Measurements from ENCODE around the gene ACTR3C.
A peak's percentile ranks its signal among the peaks of the same experiment; 100 is the strongest.

Gene ACTR3C

DNA sequence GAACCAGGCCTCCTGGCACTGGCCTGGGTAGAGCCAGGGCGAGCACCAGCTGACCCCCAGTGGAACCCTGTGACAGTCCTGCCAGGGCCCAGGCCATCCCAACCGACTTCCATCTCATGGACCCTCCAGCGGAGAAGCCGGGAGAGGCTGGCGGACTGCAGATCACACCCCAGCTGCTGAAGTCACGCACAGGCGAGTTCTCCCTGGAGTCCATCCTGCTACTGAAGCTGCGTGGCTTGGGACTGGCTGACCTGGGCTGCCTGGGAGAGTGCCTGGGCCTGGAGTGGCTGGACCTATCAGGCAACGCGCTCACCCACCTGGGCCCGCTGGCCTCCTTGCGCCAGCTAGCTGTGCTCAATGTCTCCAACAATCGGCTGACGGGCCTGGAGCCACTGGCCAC is 13.4 kb upstream of the ACTR3C start:
- Histone ChIP-seq H2AK5ac (ENCODE audit: low read length) (no peak overlapping the region), H3K56ac (ENCODE audit: low read length) (peak overlapping the region; percentile 25), H3K18ac (ENCODE audit: low read length) (no peak overlapping the region), H3K4ac (ENCODE audit: low read depth, low read length) (no peak overlapping the region), H2BK15ac (replicated peaks; ENCODE audit: low read depth) (no peak overlapping the region), H3K79me2 (ENCODE audit: control insufficient read depth, insufficient read depth, low read length) (no peaks in the 10 kb centered on the region), H3K9ac (ENCODE audit: low read length) (no peak overlapping the region), H3K4me3 (ENCODE audit: low read length) (no peak overlapping the region), H2BK5ac (ENCODE audit: low read length) (no peak overlapping the region), H3K4me1 (ENCODE audit: control insufficient read depth, low read depth, low read length) (peaks cover 7% of the 10 kb centered on the region), H3K4me2 (ENCODE audit: low read length) (no peak overlapping the region), H3K79me1 (ENCODE audit: low read length) (no peaks in the 10 kb centered on the region), H2BK120ac (ENCODE audit: low read depth, low read length) (no peak overlapping the region), H3K27me3 (ENCODE audit: insufficient read depth, low read length, poor library complexity) (no peaks in the 10 kb centered on the region), H3K23ac (ENCODE audit: low read length) (no peak overlapping the region), H3K36me3 (ENCODE audit: control insufficient read depth, insufficient read depth, low read length) (no peaks in the 10 kb centered on the region), H3K27ac (ENCODE audit: low read depth, low read length) (no peak overlapping the region), H4K5ac (ENCODE audit: low read length) (no peak overlapping the region), H4K8ac (ENCODE audit: low read depth, low read length) (no peak overlapping the region)
- WGBS (ENCODE audit: extremely low coverage, insufficient coverage, low lambda C conversion rate) = no CpG with 5 or more reads among the region's 14 CpGs
- DNase-seq = no peak

DNA sequence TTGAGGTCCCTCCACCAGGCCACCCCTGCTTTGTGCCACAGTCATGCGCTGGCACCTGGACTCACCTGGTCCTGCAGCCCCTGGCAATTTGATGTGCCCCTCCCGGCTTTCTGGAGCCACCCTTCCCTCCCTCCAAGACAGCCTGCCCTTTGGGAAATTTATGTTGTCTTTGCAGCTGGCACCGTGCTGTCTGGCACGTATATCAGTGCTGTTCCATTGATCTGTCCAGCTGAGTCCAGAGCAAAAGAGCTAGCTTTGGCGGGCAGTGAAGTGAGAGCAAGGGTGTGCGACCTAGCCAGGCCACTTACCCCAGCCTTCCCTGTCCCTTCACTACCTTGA is 12.4 kb upstream of the ACTR3C start:
- Histone ChIP-seq H3K27ac (ENCODE audit: low read depth, low read length) (no peak overlapping the region), H2BK15ac (replicated peaks; ENCODE audit: low read depth) (no peak overlapping the region), H4K5ac (ENCODE audit: low read length) (no peak overlapping the region), H3K4me3 (ENCODE audit: low read length) (no peak overlapping the region), H3K79me2 (ENCODE audit: control insufficient read depth, insufficient read depth, low read length) (no peaks in the 10 kb centered on the region), H3K79me1 (ENCODE audit: low read length) (no peaks in the 10 kb centered on the region), H3K4me2 (ENCODE audit: low read length) (no peak overlapping the region), H3K9ac (ENCODE audit: low read length) (no peak overlapping the region), H3K18ac (ENCODE audit: low read length) (no peak overlapping the region), H2AK5ac (ENCODE audit: low read length) (no peak overlapping the region), H3K27me3 (ENCODE audit: insufficient read depth, low read length, poor library complexity) (no peaks in the 10 kb centered on the region), H2BK5ac (ENCODE audit: low read length) (no peak overlapping the region), H3K4me1 (ENCODE audit: control insufficient read depth, low read depth, low read length) (peaks cover 7% of the 10 kb centered on the region), H4K8ac (ENCODE audit: low read depth, low read length) (no peak overlapping the region), H3K56ac (ENCODE audit: low read length) (peak overlapping the region; percentile 75), H3K23ac (ENCODE audit: low read length) (no peak overlapping the region), H3K36me3 (ENCODE audit: control insufficient read depth, insufficient read depth, low read length) (no peaks in the 10 kb centered on the region), H3K4ac (ENCODE audit: low read depth, low read length) (no peak overlapping the region), H2BK120ac (ENCODE audit: low read depth, low read length) (no peak overlapping the region)
- no peak for DNase-seq
- WGBS (ENCODE audit: extremely low coverage, insufficient coverage, low lambda C conversion rate) = no CpG with 5 or more reads among the region's 6 CpGs

DNA sequence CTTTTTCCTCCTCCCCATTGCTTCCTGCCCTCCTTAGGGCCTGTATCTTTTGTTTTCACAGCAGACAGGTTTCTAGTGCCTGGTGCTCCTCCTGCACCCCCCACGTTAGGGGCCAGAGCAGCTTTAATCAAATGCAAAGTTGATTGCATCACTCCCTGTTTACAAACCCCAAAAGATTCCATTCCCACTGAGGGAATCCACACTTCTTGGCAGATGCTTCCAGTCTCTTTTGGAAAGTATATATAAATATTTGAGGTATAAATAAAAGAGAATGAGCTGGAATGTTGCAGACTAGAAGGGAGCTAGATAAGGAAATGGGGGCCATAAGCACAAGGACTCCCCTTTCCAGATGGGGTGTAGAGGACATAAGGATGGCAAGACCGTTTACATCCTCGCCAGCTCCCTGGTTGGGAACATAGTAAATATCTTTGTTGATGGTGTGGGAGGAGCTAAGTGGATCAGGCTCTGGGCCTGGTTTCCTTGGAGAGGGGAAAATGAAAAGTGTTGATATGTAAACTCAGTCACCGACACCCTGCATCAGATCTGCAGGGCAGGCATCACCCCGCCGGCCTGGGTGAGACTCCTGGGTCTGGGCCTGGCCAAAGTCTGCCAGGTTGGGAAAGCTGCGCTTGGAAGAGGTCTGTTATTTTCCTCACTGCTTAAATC is 11.9 kb upstream of the ACTR3C start:
- Histone ChIP-seq H3K9ac (ENCODE audit: low read length) (no peak overlapping the region), H3K56ac (ENCODE audit: low read length) (peak overlapping the region; percentile 75), H4K5ac (ENCODE audit: low read length) (no peak overlapping the region), H3K4me1 (ENCODE audit: control insufficient read depth, low read depth, low read length) (peaks cover 7% of the 10 kb centered on the region), H3K79me1 (ENCODE audit: low read length) (no peaks in the 10 kb centered on the region), H3K27me3 (ENCODE audit: insufficient read depth, low read length, poor library complexity) (no peaks in the 10 kb centered on the region), H3K4me3 (ENCODE audit: low read length) (no peak overlapping the region), H3K23ac (ENCODE audit: low read length) (no peak overlapping the region), H3K18ac (ENCODE audit: low read length) (no peak overlapping the region), H3K27ac (ENCODE audit: low read depth, low read length) (no peak overlapping the region), H4K8ac (ENCODE audit: low read depth, low read length) (no peak overlapping the region), H3K4ac (ENCODE audit: low read depth, low read length) (no peak overlapping the region), H2BK15ac (replicated peaks; ENCODE audit: low read depth) (no peak overlapping the region), H3K4me2 (ENCODE audit: low read length) (no peak overlapping the region), H2BK120ac (ENCODE audit: low read depth, low read length) (no peak overlapping the region), H2BK5ac (ENCODE audit: low read length) (no peak overlapping the region), H3K36me3 (ENCODE audit: control insufficient read depth, insufficient read depth, low read length) (no peaks in the 10 kb centered on the region), H3K79me2 (ENCODE audit: control insufficient read depth, insufficient read depth, low read length) (no peaks in the 10 kb centered on the region), H2AK5ac (ENCODE audit: low read length) (no peak overlapping the region)
- peak; percentile 81 for DNase-seq
- WGBS (ENCODE audit: extremely low coverage, insufficient coverage, low lambda C conversion rate) = no CpG with 5 or more reads among the region's 7 CpGs

DNA sequence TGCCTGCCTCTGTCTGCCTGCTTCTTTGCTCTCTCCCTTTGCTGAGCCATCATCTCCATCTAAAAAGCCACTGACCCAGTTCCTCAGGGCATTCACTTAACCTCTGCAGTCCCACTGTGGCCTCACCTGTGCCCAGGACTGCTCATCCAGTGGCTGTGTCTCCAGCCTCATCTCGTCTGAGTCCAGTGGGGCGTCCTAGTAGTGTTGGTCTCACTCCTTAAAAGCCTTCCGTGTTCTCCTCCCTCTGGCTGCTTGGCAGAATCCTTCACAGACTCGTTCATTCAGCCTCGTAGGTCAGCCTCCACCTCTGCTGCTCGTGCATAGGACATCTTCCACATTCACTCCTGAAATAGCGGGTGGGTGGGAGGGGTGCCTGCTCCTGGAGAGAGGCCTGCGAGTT is 10.8 kb upstream of the ACTR3C start:
- Histone ChIP-seq H3K4me2 (ENCODE audit: low read length) (no peak overlapping the region), H4K5ac (ENCODE audit: low read length) (no peak overlapping the region), H3K79me1 (ENCODE audit: low read length) (no peaks in the 10 kb centered on the region), H3K18ac (ENCODE audit: low read length) (no peak overlapping the region), H2BK120ac (ENCODE audit: low read depth, low read length) (no peak overlapping the region), H2AK5ac (ENCODE audit: low read length) (no peak overlapping the region), H3K79me2 (ENCODE audit: control insufficient read depth, insufficient read depth, low read length) (no peaks in the 10 kb centered on the region), H3K4me1 (ENCODE audit: control insufficient read depth, low read depth, low read length) (peaks cover 7% of the 10 kb centered on the region), H4K8ac (ENCODE audit: low read depth, low read length) (no peak overlapping the region), H3K56ac (ENCODE audit: low read length) (no peak overlapping the region), H2BK5ac (ENCODE audit: low read length) (no peak overlapping the region), H3K23ac (ENCODE audit: low read length) (no peak overlapping the region), H3K36me3 (ENCODE audit: control insufficient read depth, insufficient read depth, low read length) (no peaks in the 10 kb centered on the region), H3K9ac (ENCODE audit: low read length) (no peak overlapping the region), H3K4ac (ENCODE audit: low read depth, low read length) (no peak overlapping the region), H2BK15ac (replicated peaks; ENCODE audit: low read depth) (no peak overlapping the region), H3K4me3 (ENCODE audit: low read length) (no peak overlapping the region), H3K27ac (ENCODE audit: low read depth, low read length) (no peak overlapping the region), H3K27me3 (ENCODE audit: insufficient read depth, low read length, poor library complexity) (no peaks in the 10 kb centered on the region)
- WGBS (ENCODE audit: extremely low coverage, insufficient coverage, low lambda C conversion rate) = no CpG with 5 or more reads among the region's 8 CpGs
- no peak for DNase-seq

DNA sequence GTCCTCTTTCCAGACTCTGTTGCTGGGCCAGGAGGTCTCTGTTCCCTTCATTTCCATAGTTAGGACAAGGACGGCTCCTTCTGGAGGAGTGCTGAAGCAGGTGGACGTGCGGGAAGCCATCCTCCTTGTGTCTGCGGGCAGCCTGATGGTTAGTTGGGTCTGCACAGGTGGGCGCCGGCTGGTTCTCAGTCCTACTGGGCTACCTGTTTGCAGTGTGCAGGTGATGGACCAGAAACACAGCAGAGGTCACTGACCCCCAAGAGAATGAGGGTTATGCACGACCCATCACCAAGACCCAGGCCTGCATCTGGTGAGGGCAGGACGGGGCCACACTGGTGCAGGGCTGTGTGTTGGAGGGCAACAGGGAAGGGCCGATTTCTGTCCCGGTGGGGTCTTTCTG is 10.3 kb upstream of the ACTR3C start:
- Histone ChIP-seq H3K4me3 (ENCODE audit: low read length) (no peak overlapping the region), H3K23ac (ENCODE audit: low read length) (no peak overlapping the region), H3K79me1 (ENCODE audit: low read length) (no peaks in the 10 kb centered on the region), H4K5ac (ENCODE audit: low read length) (no peak overlapping the region), H2AK5ac (ENCODE audit: low read length) (no peak overlapping the region), H2BK5ac (ENCODE audit: low read length) (no peak overlapping the region), H3K36me3 (ENCODE audit: control insufficient read depth, insufficient read depth, low read length) (no peaks in the 10 kb centered on the region), H3K56ac (ENCODE audit: low read length) (no peak overlapping the region), H3K18ac (ENCODE audit: low read length) (no peak overlapping the region), H3K27me3 (ENCODE audit: insufficient read depth, low read length, poor library complexity) (no peaks in the 10 kb centered on the region), H3K9ac (ENCODE audit: low read length) (no peak overlapping the region), H3K4me2 (ENCODE audit: low read length) (no peak overlapping the region), H3K27ac (ENCODE audit: low read depth, low read length) (no peak overlapping the region), H3K79me2 (ENCODE audit: control insufficient read depth, insufficient read depth, low read length) (no peaks in the 10 kb centered on the region), H4K8ac (ENCODE audit: low read depth, low read length) (no peak overlapping the region), H3K4me1 (ENCODE audit: control insufficient read depth, low read depth, low read length) (peaks cover 7% of the 10 kb centered on the region), H3K4ac (ENCODE audit: low read depth, low read length) (no peak overlapping the region), H2BK15ac (replicated peaks; ENCODE audit: low read depth) (no peak overlapping the region), H2BK120ac (ENCODE audit: low read depth, low read length) (no peak overlapping the region)
- no CpG with 5 or more reads among the region's 10 CpGs for WGBS (ENCODE audit: extremely low coverage, insufficient coverage, low lambda C conversion rate)
- DNase-seq = no peak

All from mesendoderm (in vitro differentiated cells).